ENCODE measurements around the gene INPP4A.
A peak's percentile ranks its signal among the peaks of the same experiment; 100 is the strongest.
"Not testable (repeated sequence)": the region's sequence is repeated elsewhere in the genome, so short reads cannot be mapped to it uniquely, and the experiment has no call there.

INPP4A gene

GRCh38 chr2:98570356-98570755, 125.7 kb downstream of the INPP4A start:
- DNase-seq: no peak

GRCh38 chr2:98571121-98571701, 126.6 kb downstream of the INPP4A start:
- no peak for DNase-seq

- no peak for DNase-seq
Observed at GRCh38 chr2:98571796-98572195, 127.1 kb downstream of the INPP4A start.

- no peak for DNase-seq
Observed at GRCh38 chr2:98572211-98572610, 127.6 kb downstream of the INPP4A start.

GRCh38 chr2:98572676-98573075, 128.0 kb downstream of the INPP4A start:
- DNase-seq: no peak

- no peak for DNase-seq
Observed at GRCh38 chr2:98573426-98573825, 128.8 kb downstream of the INPP4A start.

GRCh38 chr2:98576666-98577312, 132.1 kb downstream of the INPP4A start:
- no peak for DNase-seq

GRCh38 chr2:98577313-98577712, 132.7 kb downstream of the INPP4A start:
- no peak for DNase-seq

GRCh38 chr2:98578231-98578630, 133.6 kb downstream of the INPP4A start:
- no peak for DNase-seq

GRCh38 chr2:98579926-98580325, 135.3 kb downstream of the INPP4A start:
- no peak for DNase-seq

- DNase-seq: no peak
Observed at GRCh38 chr2:98580656-98581284, 136.1 kb downstream of the INPP4A start.

- no peak for DNase-seq
Observed at GRCh38 chr2:98582523-98582922, 137.9 kb downstream of the INPP4A start.

GRCh38 chr2:98583276-98583675, 138.6 kb downstream of the INPP4A start:
- no peak for DNase-seq

- DNase-seq: no peak
Observed at GRCh38 chr2:98583816-98584618, 139.4 kb downstream of the INPP4A start.

GRCh38 chr2:98585386-98585785, 140.7 kb downstream of the INPP4A start:
- no peak for DNase-seq

GRCh38 chr2:98586551-98587140, 142.0 kb downstream of the INPP4A start:
- DNase-seq: no peak

- DNase-seq: no peak
Observed at GRCh38 chr2:98588880-98589431, 144.3 kb downstream of the INPP4A start.

GRCh38 chr2:98589489-98589888, 144.8 kb downstream of the INPP4A start:
- DNase-seq: no peak

- no peak for DNase-seq
Observed at GRCh38 chr2:98592565-98592964, 147.9 kb downstream of the INPP4A start.

- not testable (repeated sequence) for DNase-seq
Observed at GRCh38 chr2:98594665-98595064, 150.0 kb downstream of the INPP4A start.

- DNase-seq: no peak
Observed at GRCh38 chr2:98598781-98599428, 154.2 kb downstream of the INPP4A start.

GRCh38 chr2:98601532-98602132, 157.0 kb downstream of the INPP4A start:
- DNase-seq: peak; percentile 7
